ENCODE measurements around the gene SUN1. TPM values are rescaled to one million over a fixed set of nuclear protein-coding genes. Genes with fewer than 3 reads are reported as not detected.
A peak's percentile ranks its signal among the peaks of the same experiment; 100 is the strongest.

The SUN1 gene
- total and polyA plus RNA-seq, 9 of the 15 experiments (the other 6 are each of a cell fraction or from before 2014, with no cell fraction given): 36.8 to 132 (median 62.3) TPM

- TF ChIP-seq ZNF592 (IDR thresholded peaks at IDR 0.05) (peak; percentile 99), ZNF175 (CRISPR knock-in tag; IDR thresholded peaks at IDR 0.05; ENCODE audit: low read depth) (peak; percentile 61; the same call in 1 of the 2 replicates), KLF6 (CRISPR knock-in tag; IDR thresholded peaks at IDR 0.05; ENCODE audit: borderline replicate concordance) (0 out of 2 replicates have a peak, but pooled peaks have one; percentile 23), TAF1 (IDR thresholded peaks at IDR 0.05; ENCODE audit: control insufficient read depth, extremely low read depth, insufficient read depth, low read length, severe bottlenecking) (peak; percentile 16), E2F4 (CRISPR knock-in tag; IDR thresholded peaks at IDR 0.05; ENCODE audit: low read depth) (peak; percentile 91), ID3 (CRISPR knock-in tag; IDR thresholded peaks at IDR 0.05) (no peak), ID3 (tag; IDR thresholded peaks at IDR 0.05) (peak; percentile 73; the same call in 1 of the 2 replicates), CTCF (IDR thresholded peaks at IDR 0.05 in 2 of 3, conservative IDR thresholded peaks at IDR 0.05 in 1 of 3; ENCODE audit: insufficient read depth in 2 of 3, low read depth in 1 of 3, low read length in 3 of 3) (peak; percentile 92 to 97 (median 94)), L3MBTL2 (IDR thresholded peaks at IDR 0.05) (peak; percentile 100), CC2D1A (IDR thresholded peaks at IDR 0.05) (peak; percentile 39; the same call in 1 of the 2 replicates), HDAC3 (IDR thresholded peaks at IDR 0.05; ENCODE audit: borderline replicate concordance, partially characterized antibody) (no peak), KLF13 (tag; IDR thresholded peaks at IDR 0.05; ENCODE audit: borderline replicate concordance, low read depth) (no peak), AFF1 (IDR thresholded peaks at IDR 0.05; ENCODE audit: low read depth in 1 of 2, partially characterized antibody in 2 of 2) (peak in 1 of 2 experiments; percentile 18)
Observed at GRCh38 chr7:873367-874002, 41.2 kb downstream of the SUN1 start (continued).
